Measurements from ENCODE around the gene UBTD2. TPM values are rescaled to one million over a fixed set of nuclear protein-coding genes. Genes with fewer than 3 reads are reported as not detected.

UBTD2 gene
- total and polyA plus RNA-seq, 11 donors: 5.0 to 13.3 (median 9.7) TPM

DNA sequence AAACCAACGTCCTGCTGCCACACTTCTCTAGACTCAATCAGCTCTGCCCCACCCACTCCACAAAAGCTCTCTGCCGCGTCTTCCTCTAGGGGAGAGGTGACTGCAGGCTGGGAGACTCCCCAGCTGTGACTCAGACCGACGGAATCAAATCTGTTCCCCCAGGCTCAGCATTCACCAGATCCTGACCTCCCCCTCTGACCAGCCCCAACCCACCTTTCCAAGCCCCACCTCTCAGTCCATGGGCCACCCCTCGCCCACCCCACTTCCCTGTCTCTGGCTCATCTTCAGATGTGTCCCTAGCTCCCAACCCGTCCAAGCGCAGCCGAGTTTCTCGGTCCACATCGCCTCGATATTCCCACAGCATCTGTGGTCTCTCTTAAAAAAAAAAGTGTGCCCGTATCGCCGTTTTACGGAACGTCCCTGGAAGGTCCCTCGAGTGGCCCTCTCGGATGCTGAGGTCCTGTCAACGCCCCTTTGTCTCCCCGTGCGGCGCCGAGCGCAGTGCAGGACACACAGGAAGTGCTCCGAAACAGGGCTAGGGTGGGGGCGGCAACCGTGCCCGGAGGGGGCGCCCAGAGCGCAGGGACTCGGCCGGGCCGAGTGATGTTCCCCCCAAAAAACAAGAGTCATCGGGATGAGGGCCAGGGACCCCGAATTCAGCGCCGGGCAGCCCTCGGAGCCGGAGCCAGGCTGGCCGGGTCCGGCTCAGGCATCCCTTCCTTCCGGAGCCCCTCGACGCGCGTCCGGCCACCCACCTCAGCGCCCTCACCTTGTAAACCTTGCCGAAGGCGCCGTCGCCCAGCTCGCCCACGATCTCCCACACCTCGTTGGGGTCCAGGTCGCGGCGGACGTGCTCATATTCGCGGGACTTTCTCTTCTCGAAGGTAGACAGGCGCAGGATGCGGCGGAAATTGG, 96.2 kb downstream of the UBTD2 start:
- peak overlapping the region; percentile 63 to 98 (median 92) for H3K27ac ChIP-seq
- H3K27me3 ChIP-seq: no peaks in the 10 kb centered on the region
- peak overlapping the region; percentile 67 to 97 (median 89) for H3K4me3 ChIP-seq
- peaks cover 0 to 13% (median 0%) of the 10 kb centered on the region in 9 donors for H3K36me3 ChIP-seq
- intact Hi-C loops (cut with DNase I): loop anchor here (1.0 to 10.0 kb wide), 16 partner anchors 65 to 283 kb away; partner anchors contain the start of genes UBTD2 (in 5 of the 10) and FBXW11 (in 1 of the 10)
- ATAC-seq: peak in 3 of 4 donors; percentile 16 to 57 (median 43)
- 0 to 1% (median 1%) methylated on average over 49 to 66 of the region's 66 CpGs for WGBS, 4 donors
- peak; percentile 64 to 82 (median 77) for DNase-seq
- no peaks in the 10 kb centered on the region for H3K9me3 ChIP-seq
- H3K4me1 ChIP-seq: peaks cover 3 to 45% (median 22%) of the 10 kb centered on the region in 12 donors
- TF ChIP-seq POLR2A (IDR thresholded peaks at IDR 0.05): peak in 1 of 2 donors; percentile 16
- no peak for TF ChIP-seq CTCF (IDR thresholded peaks at IDR 0.05)

GRCh38 chr5:172186114-172186695, 97.4 kb downstream of the UBTD2 start:
- no peak for DNase-seq
- Histone ChIP-seq H3K27me3 (no peaks in the 10 kb centered on the region), H3K4me1 (peaks cover 3 to 52% (median 22%) of the 10 kb centered on the region in 12 donors), H3K36me3 (peaks cover 0 to 13% (median 0%) of the 10 kb centered on the region in 9 donors), H3K27ac (peak overlapping the region in 11 of 12 donors; percentile 24 to 98 (median 93)), H3K4me3 (peak overlapping the region in 11 of 12 donors; percentile 67 to 97 (median 91)), H3K9me3 (no peaks in the 10 kb centered on the region)
- intact Hi-C loops (cut with DNase I): loop anchor here (5.0 to 10.0 kb wide), 10 partner anchors 64 to 281 kb away; partner anchors contain the start of genes UBTD2 (in 3 of the 10) and FBXW11 (in 1 of the 10)
- ATAC-seq: no peak
- 84 to 93% (median 89%) methylated on average over 13 of the region's 13 CpGs for WGBS, 4 donors
- no peak for TF ChIP-seq POLR2A (IDR thresholded peaks at IDR 0.05)

DNA sequence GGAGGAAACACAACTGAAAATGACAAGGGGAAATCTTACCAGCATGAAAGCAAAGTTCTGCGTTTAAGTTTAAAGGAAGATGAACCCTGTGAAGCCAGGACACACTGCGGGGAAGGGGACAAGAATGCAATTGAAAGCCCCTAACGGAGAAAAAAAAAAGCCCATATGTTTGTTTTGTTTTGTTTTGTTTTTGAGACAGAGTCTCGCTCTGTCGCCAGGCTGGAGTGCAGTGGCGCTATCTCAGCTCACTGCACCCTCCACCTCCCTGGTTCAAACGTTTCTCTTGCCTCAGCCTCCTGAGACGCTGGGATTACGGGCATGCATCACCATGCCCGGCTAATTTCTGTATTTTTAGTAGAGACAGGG, 98.5 kb downstream of the UBTD2 start:
- DNase-seq: no peak
- Histone ChIP-seq H3K4me3 (peak overlapping the region in 7 of 12 donors; percentile 4 to 97 (median 87)), H3K9me3 (no peaks in the 10 kb centered on the region), H3K4me1 (peaks cover 3 to 63% (median 28%) of the 10 kb centered on the region in 12 donors), H3K27me3 (no peaks in the 10 kb centered on the region), H3K36me3 (peaks cover 0 to 13% (median 0%) of the 10 kb centered on the region in 9 donors), H3K27ac (peak overlapping the region in 10 of 12 donors; percentile 1 to 98 (median 92))
- intact Hi-C loops (cut with DNase I): loop anchor here (5.0 to 10.0 kb wide), 10 partner anchors 63 to 280 kb away; partner anchors contain the start of genes UBTD2 (in 3 of the 10) and FBXW11 (in 1 of the 10)
- 70 to 79% (median 77%) methylated on average over 10 of the region's 10 CpGs for WGBS, 4 donors
- TF ChIP-seq CTCF (IDR thresholded peaks at IDR 0.05): no peak
- no peak for ATAC-seq

GRCh38 chr5:172183881-172184280, 99.7 kb downstream of the UBTD2 start:
- peaks cover 3 to 75% (median 39%) of the 10 kb centered on the region in 12 donors for H3K4me1 ChIP-seq
- H3K36me3 ChIP-seq: peaks cover 0 to 13% (median 0%) of the 10 kb centered on the region in 9 donors
- 36 to 60% (median 47%) methylated on average over 4 of the region's 4 CpGs for WGBS, 4 donors
- ATAC-seq (no peak), DNase-seq (no peak)
- no peaks in the 10 kb centered on the region for H3K27me3 ChIP-seq
- intact Hi-C loops (cut with DNase I): loop anchor here in 4 of 10 donors (10.0 kb wide), 4 partner anchors 101 to 279 kb away; partner anchors contain the start of gene UBTD2 (in 1 of the 4)
- no peak for TF ChIP-seq CTCF (IDR thresholded peaks at IDR 0.05)
- no peak for TF ChIP-seq POLR2A (IDR thresholded peaks at IDR 0.05)
- peak overlapping the region in 1 of 12 donors; percentile 97 for H3K4me3 ChIP-seq
- H3K27ac ChIP-seq: peak overlapping the region in 5 of 12 donors; percentile 4 to 98 (median 90)
- no peaks in the 10 kb centered on the region for H3K9me3 ChIP-seq

Measured in heart left ventricle (tissue), 16 donors.